HepG2 (cell line): ENCODE data around the gene PSMD12. TPM values are rescaled to one million over a fixed set of nuclear protein-coding genes. Genes with fewer than 3 reads are reported as not detected.
A peak's percentile ranks its signal among the peaks of the same experiment; 100 is the strongest.

Source experiments
- ATF7 ChIP-seq, 2 experiments: fragments of 450-650 bp in 1 of 2; sonication (generic) in 1 of 2; formaldehyde crosslinking in 1 of 2; IDR thresholded peaks; 2 replicates each; pipeline versions ENCODE4 v1.4.0 to v1.6.1; 2016 to 2020; ENCODE audit warnings: antibody characterized with exemption in 1 of 2, mild to moderate bottlenecking in 1 of 2, missing genetic modification reagents in 1 of 2
- DPF2 ChIP-seq: sonication (generic); formaldehyde crosslinking; IDR thresholded peaks from 2 replicates; pipeline ENCODE4 v1.4.0; 2020; ENCODE audit warnings: mild to moderate bottlenecking, low read depth, missing genetic modification reagents, borderline replicate concordance
- FOXJ3 ChIP-seq: sonication (generic); formaldehyde crosslinking; IDR thresholded peaks from 2 replicates; pipeline ENCODE4 v1.4.0; 2020; ENCODE audit warnings: missing genetic modification reagents, mild to moderate bottlenecking, borderline replicate concordance
- LCORL ChIP-seq, 2 experiments: fragments of 450-650 bp in 1 of 2; sonication (generic) in 1 of 2; formaldehyde crosslinking in 1 of 2; IDR thresholded peaks; 2 replicates each; pipeline versions ENCODE4 v1.5.0 to v1.6.1; 2017 to 2020; ENCODE audit warnings: antibody characterized with exemption in 1 of 2, missing genetic modification reagents in 1 of 2
- MLLT10 ChIP-seq: sonication (generic); formaldehyde crosslinking; IDR thresholded peaks from 2 replicates; pipeline ENCODE4 v1.4.0; 2020; ENCODE audit warnings: missing genetic modification reagents
- NFE2L1 ChIP-seq: sonication (generic); formaldehyde crosslinking; IDR thresholded peaks from 2 replicates; pipeline ENCODE4 v1.4.0; 2020; ENCODE audit warnings: missing genetic modification reagents, mild to moderate bottlenecking, borderline replicate concordance
- NPAS2 ChIP-seq: sonication (generic); formaldehyde crosslinking; IDR thresholded peaks from 2 replicates; pipeline ENCODE4 v1.8.0; 2022; ENCODE audit warnings: mild to moderate bottlenecking, missing genetic modification reagents, borderline replicate concordance
- NR1H2 ChIP-seq: sonication (generic); formaldehyde crosslinking; IDR thresholded peaks from 2 replicates; pipeline ENCODE4 v1.8.1; 2022; ENCODE audit warnings: low read depth, missing genetic modification reagents, borderline replicate concordance
- PHF8 ChIP-seq: sonication (generic); formaldehyde crosslinking; IDR thresholded peaks from 2 replicates; pipeline ENCODE4 v1.5.0; 2020; ENCODE audit warnings: missing genetic modification reagents
- POLR2G ChIP-seq: fragments of 200-400 bp; formaldehyde crosslinking; IDR thresholded peaks from 2 replicates; pipeline ENCODE4 v1.6.1; 2018; ENCODE audit warnings: mild to moderate bottlenecking, low read depth, low read length, moderate library complexity
- SRSF4 ChIP-seq: fragments of 200-400 bp; formaldehyde crosslinking; IDR thresholded peaks from one replicate; pipeline ENCODE4 v1.6.1; 2018; ENCODE audit warnings: mild to moderate bottlenecking, low read depth, low read length, moderate library complexity; ENCODE audit not compliant: poor library complexity, severe bottlenecking
- TBX3 ChIP-seq: fragments of 450-650 bp; IDR thresholded peaks from 2 replicates; pipeline ENCODE4 v1.6.1; 2017; ENCODE audit warnings: antibody characterized with exemption, mild to moderate bottlenecking, inconsistent platforms, borderline replicate concordance
- ZBTB42 ChIP-seq: sonication (generic); formaldehyde crosslinking; IDR thresholded peaks from 2 replicates; pipeline ENCODE4 v1.5.0; 2020; ENCODE audit warnings: mild to moderate bottlenecking, missing genetic modification reagents
- ZNF143 ChIP-seq: sonication (generic); formaldehyde crosslinking; IDR thresholded peaks from 2 replicates; pipeline ENCODE4 v1.4.0; 2020; ENCODE audit warnings: missing genetic modification reagents
- ZNF235 ChIP-seq: sonication (generic); formaldehyde crosslinking; IDR thresholded peaks from 2 replicates; pipeline ENCODE4 v1.8.1; 2023; ENCODE audit warnings: mild to moderate bottlenecking, missing genetic modification reagents, borderline replicate concordance
- ZNF264 ChIP-seq: sonication (generic); formaldehyde crosslinking; IDR thresholded peaks from 2 replicates; pipeline ENCODE4 v1.4.0; 2020; ENCODE audit warnings: missing genetic modification reagents
- ZNF274 ChIP-seq: sonication (generic); formaldehyde crosslinking; IDR thresholded peaks from 2 replicates; pipeline ENCODE4 v1.5.1; 2020; ENCODE audit warnings: mild to moderate bottlenecking, missing genetic modification reagents
- ZNF33A ChIP-seq: sonication (generic); formaldehyde crosslinking; IDR thresholded peaks from 2 replicates; pipeline ENCODE4 v1.5.1; 2020; ENCODE audit warnings: missing genetic modification reagents, mild to moderate bottlenecking, moderate library complexity, borderline replicate concordance
- ZNF619 ChIP-seq: sonication (generic); formaldehyde crosslinking; IDR thresholded peaks from 2 replicates; pipeline ENCODE4 v1.4.0; 2020; ENCODE audit warnings: mild to moderate bottlenecking, missing genetic modification reagents
- ZNF777 ChIP-seq: sonication (generic); formaldehyde crosslinking; IDR thresholded peaks from 2 replicates; pipeline ENCODE4 v1.4.0; 2020; ENCODE audit warnings: missing genetic modification reagents
- polyA plus RNA-seq, 8 experiments: library from polyadenylated mRNA; depleted of rRNA in 3 of 8; stranded (reverse) in 7 of 8; unstranded in 1 of 8; fragments of >200 nt; fragmentation: Illumina TruSeq in 4 of 8; extraction: Trizol in 4 of 8; gene quantifications; 2 replicates each; pipeline versions ENCODE4 v1.2.1 to v1.2.3, GENCODE V29; 2011 to 2016; ENCODE audit warnings: low read depth in 4 of 8, missing spikeins in 1 of 8, mixed read lengths in 1 of 8; ENCODE audit not compliant: insufficient read depth in 1 of 8
- total RNA-seq, 5 experiments: library from RNA; depleted of rRNA; stranded (reverse); fragments of >200 nt; fragmentation: Illumina TruSeq; extraction: Trizol; gene quantifications; 2 replicates each; pipeline ENCODE4 v1.2.3, GENCODE V29; 2016; ENCODE audit warnings: low read depth in 1 of 5
- TF ChIP-seq, protein P1 (sequence below): sonication (generic); formaldehyde crosslinking; IDR thresholded peaks from 2 replicates; pipeline ENCODE4 v1.4.0; 2020; ENCODE audit warnings: missing genetic modification reagents, low read depth, mild to moderate bottlenecking, borderline replicate concordance
- TF ChIP-seq, protein P2 (sequence below): sonication (generic); formaldehyde crosslinking; IDR thresholded peaks from 2 replicates; pipeline ENCODE4 v1.8.0; 2022; ENCODE audit warnings: mild to moderate bottlenecking, missing genetic modification reagents, borderline replicate concordance
- TF ChIP-seq, protein P3 (sequence below): sonication (generic); formaldehyde crosslinking; IDR thresholded peaks from 2 replicates; pipeline ENCODE4 v1.8.1; 2023; ENCODE audit warnings: missing genetic modification reagents, mild to moderate bottlenecking, borderline replicate concordance
- TF ChIP-seq, protein P4 (sequence below): sonication (generic); formaldehyde crosslinking; IDR thresholded peaks from 2 replicates; pipeline ENCODE4 v1.4.0; 2020; ENCODE audit warnings: low read depth, mild to moderate bottlenecking, missing genetic modification reagents

PSMD12 gene
- total and polyA plus RNA-seq, 2 of the 13 experiments (the other 11 are each of a cell fraction or from before 2014, with no cell fraction given) = 27.4 to 71.7 TPM

DNA sequence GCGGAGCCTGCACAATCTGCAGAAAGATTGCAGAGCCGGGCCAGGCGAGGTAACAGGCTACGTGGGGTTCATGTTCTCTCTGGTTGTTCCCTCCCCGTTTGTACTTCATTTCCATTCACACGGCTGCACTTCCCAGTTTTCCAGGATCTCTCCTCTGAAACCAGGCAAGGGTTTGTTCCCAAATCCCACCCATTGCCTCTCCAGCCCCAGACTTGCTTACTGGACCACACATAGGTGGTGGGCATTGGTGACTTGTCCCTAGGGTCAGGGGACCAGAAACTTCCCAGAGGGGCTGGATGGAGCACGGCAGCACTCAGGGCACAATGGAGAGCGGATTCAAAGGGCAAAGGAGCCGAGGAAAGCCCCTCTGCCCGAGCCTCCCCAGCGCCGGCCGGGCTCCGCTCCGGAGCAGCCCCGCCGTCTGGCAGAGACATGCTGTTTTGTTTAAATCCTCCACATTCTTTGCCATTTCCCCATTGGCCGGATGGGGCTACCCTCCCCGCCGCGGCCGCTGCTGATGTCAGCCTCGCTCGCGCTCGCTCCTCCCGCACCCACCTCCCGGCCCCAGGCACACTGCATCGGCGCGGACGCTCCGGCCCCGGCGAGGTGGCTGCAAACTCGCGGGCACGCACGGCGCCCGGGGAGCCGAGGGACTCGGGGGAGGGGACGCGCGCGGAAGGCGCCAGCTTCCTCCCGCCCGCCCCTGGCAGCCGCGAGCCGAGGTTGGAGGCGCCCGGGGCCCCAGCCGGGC lies 10.5 kb upstream of the PSMD12 start, which contains the start of gene PITPNC1 (continued):
- no peak for TF ChIP-seq FOXJ3 (CRISPR knock-in tag)
- no peak for TF ChIP-seq NFE2L1 (CRISPR knock-in tag)
- TF ChIP-seq ATF7 (IDR thresholded peaks at IDR 0.05) = no peak
- TF ChIP-seq ATF7 (CRISPR knock-in tag; IDR thresholded peaks at IDR 0.05) = no peak
- TF ChIP-seq ZBTB42 (CRISPR knock-in tag) = no peak
- no peak for TF ChIP-seq DPF2 (CRISPR knock-in tag)
- TF ChIP-seq MLLT10 (CRISPR knock-in tag) = no peak
- TF ChIP-seq, protein P1, sequence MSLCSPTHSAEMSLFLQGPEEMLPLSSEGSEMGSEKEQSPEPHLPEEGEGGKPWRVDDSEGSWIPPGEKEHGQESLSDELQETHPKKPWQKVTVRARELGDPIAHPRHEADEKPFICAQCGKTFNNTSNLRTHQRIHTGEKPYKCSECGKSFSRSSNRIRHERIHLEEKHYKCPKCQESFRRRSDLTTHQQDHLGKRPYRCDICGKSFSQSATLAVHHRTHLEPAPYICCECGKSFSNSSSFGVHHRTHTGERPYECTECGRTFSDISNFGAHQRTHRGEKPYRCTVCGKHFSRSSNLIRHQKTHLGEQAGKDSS (CRISPR knock-in tag) = peak; percentile 42; the same call in 1 of the 2 replicates
- no peak for TF ChIP-seq LCORL (IDR thresholded peaks at IDR 0.05)
- TF ChIP-seq LCORL (CRISPR knock-in tag; IDR thresholded peaks at IDR 0.05) = peak; percentile 36; the same call in 1 of the 2 replicates
- peak; percentile 63 for TF ChIP-seq ZNF619 (CRISPR knock-in tag)
- TF ChIP-seq NR1H2 (CRISPR knock-in tag) = no peak
- no peak for TF ChIP-seq SRSF4
- no peak for TF ChIP-seq TBX3
- TF ChIP-seq, protein P2, sequence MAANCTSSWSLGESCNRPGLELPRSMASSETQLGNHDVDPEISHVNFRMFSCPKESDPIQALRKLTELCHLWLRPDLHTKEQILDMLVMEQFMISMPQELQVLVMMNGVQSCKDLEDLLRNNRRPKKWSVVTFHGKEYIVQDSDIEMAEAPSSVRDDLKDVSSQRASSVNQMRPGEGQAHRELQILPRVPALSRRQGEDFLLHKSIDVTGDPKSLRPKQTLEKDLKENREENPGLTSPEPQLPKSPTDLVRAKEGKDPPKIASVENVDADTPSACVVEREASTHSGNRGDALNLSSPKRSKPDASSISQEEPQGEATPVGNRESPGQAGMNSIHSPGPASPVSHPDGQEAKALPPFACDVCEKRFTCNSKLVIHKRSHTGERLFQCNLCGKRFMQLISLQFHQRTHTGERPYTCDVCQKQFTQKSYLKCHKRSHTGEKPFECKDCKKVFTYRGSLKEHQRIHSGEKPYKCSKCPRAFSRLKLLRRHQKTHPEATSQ (CRISPR knock-in tag) = no peak
- peak; percentile 32; the same call in 1 of the 2 replicates for TF ChIP-seq PHF8 (CRISPR knock-in tag)
- peak; percentile 87 for TF ChIP-seq ZNF777 (CRISPR knock-in tag)
- TF ChIP-seq ZNF33A (CRISPR knock-in tag) = no peak
- TF ChIP-seq, protein P3, sequence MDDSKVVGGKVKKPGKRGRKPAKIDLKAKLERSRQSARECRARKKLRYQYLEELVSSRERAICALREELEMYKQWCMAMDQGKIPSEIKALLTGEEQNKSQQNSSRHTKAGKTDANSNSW (CRISPR knock-in tag) = no peak
- no peak for TF ChIP-seq NPAS2 (CRISPR knock-in tag)
- no peak for TF ChIP-seq ZNF274 (CRISPR knock-in tag)
- no peak for TF ChIP-seq ZNF143 (CRISPR knock-in tag)
- peak; percentile 58 for TF ChIP-seq POLR2G
- TF ChIP-seq, protein P4, sequence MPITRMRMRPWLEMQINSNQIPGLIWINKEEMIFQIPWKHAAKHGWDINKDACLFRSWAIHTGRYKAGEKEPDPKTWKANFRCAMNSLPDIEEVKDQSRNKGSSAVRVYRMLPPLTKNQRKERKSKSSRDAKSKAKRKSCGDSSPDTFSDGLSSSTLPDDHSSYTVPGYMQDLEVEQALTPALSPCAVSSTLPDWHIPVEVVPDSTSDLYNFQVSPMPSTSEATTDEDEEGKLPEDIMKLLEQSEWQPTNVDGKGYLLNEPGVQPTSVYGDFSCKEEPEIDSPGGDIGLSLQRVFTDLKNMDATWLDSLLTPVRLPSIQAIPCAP = 0 out of 2 replicates have a peak, but pooled peaks have one; percentile 17
- TF ChIP-seq ZNF264 (CRISPR knock-in tag) = no peak
- TF ChIP-seq ZNF235 (CRISPR knock-in tag) = no peak
